SK-N-SH (cell line): ENCODE measurements around the gene PCDHA2. TPM values are rescaled to one million over a fixed set of nuclear protein-coding genes. Genes with fewer than 3 reads are reported as not detected.

ENCODE experiments used
- CTCF ChIA-PET: fragments of 300-600, 350-600 bp; formaldehyde crosslinking; extraction: SDS; loops from one replicate; lab custom pipeline; 2021; lab: Yijun Ruan, JAX
- POLR2A ChIA-PET: fragments of 350-600 bp; sonication (Branson Sonifier 250); formaldehyde crosslinking; extraction: SDS; loops from one replicate; lab custom pipeline; 2020; ENCODE audit warnings: antibody characterized with exemption, inconsistent platforms; lab: Yijun Ruan, JAX
- DNase-seq: peaks from one replicate; pipeline ENCODE4 v3.0.0; 2012
- H2AFZ ChIP-seq: fragments of 200-600 bp; sonication (generic); 2 replicates; pipeline ENCODE4 v1.8.1; 2016; ENCODE audit warnings: antibody characterized with exemption, mild to moderate bottlenecking, low read depth
- H3F3A ChIP-seq: fragments of 200-600 bp; sonication (generic); replicated peaks from 2 replicates; pipeline ENCODE3; 2016; ENCODE audit warnings: antibody characterized with exemption, mild to moderate bottlenecking; ENCODE audit not compliant: insufficient read depth
- H3K27ac ChIP-seq, 2 experiments: fragments of 200-500 bp in 1 of 2; fragments of 200-600 bp in 1 of 2; sonication (Bioruptor generic) in 1 of 2; sonication (generic), shearing (Covaris generic) in 1 of 2; 2 replicates each; pipeline versions ENCODE4 v1.5.1 to v1.6.1; 2014 to 2016; ENCODE audit warnings: low read depth in 2 of 2, inconsistent platforms in 1 of 2, low read length in 1 of 2, mild to moderate bottlenecking in 1 of 2, mixed read lengths in 1 of 2
- H3K27me3 ChIP-seq: fragments of 200-600 bp; sonication (generic), shearing (Covaris generic); 2 replicates; pipeline ENCODE4 v1.6.1; 2016; ENCODE audit warnings: mixed run types; ENCODE audit not compliant: insufficient read depth
- H3K36me3 ChIP-seq, 2 experiments: fragments of 200-500 bp in 1 of 2; fragments of 200-600 bp in 1 of 2; sonication (Bioruptor generic) in 1 of 2; sonication (generic) in 1 of 2; replicated peaks in 1 of 2; 2 replicates each; pipeline versions ENCODE3 to v1.5.1; 2014 to 2016; ENCODE audit warnings: low read length in 1 of 2, mild to moderate bottlenecking in 1 of 2; ENCODE audit not compliant: insufficient read depth in 2 of 2, control insufficient read depth in 1 of 2
- H3K4me1 ChIP-seq, 2 experiments: fragments of 200-500 bp in 1 of 2; fragments of 200-600 bp in 1 of 2; sonication (Bioruptor generic) in 1 of 2; sonication (generic), shearing (Covaris generic) in 1 of 2; 2 replicates each; pipeline versions ENCODE4 v1.5.1 to v1.6.1; 2014 to 2016; ENCODE audit warnings: low read depth in 1 of 2, low read length in 1 of 2, mixed run types in 1 of 2; ENCODE audit not compliant: insufficient read depth in 2 of 2, control insufficient read depth in 1 of 2
- H3K4me2 ChIP-seq: fragments of 200-600 bp; sonication (generic), shearing (Covaris generic); 2 replicates; pipeline ENCODE4 v1.6.1; 2017; ENCODE audit warnings: mixed run types
- H3K4me3 ChIP-seq, 2 experiments: fragments of 200-500 bp in 1 of 2; fragments of 200-600 bp in 1 of 2; sonication (Bioruptor generic) in 1 of 2; sonication (generic), shearing (Covaris generic) in 1 of 2; 2 replicates each; pipeline versions ENCODE4 v1.5.1 to v1.8.1; 2014 to 2016; ENCODE audit warnings: low read depth in 2 of 2, inconsistent platforms in 1 of 2, low read length in 1 of 2, mild to moderate bottlenecking in 1 of 2, mixed read lengths in 1 of 2, moderate library complexity in 1 of 2
- H3K79me2 ChIP-seq: fragments of 200-600 bp; sonication (generic); 2 replicates; pipeline ENCODE4 v1.8.1; 2017; ENCODE audit warnings: mild to moderate bottlenecking; ENCODE audit not compliant: insufficient read depth
- H3K9ac ChIP-seq: fragments of 200-600 bp; sonication (generic); 2 replicates; pipeline ENCODE4 v1.6.1; 2017; ENCODE audit warnings: mixed run types
- H3K9me2 ChIP-seq: fragments of 200-600 bp; sonication (generic); 2 replicates; pipeline ENCODE4 v1.6.1; 2017; ENCODE audit warnings: mixed run types
- H3K9me3 ChIP-seq: fragments of 200-600 bp; sonication (generic); 2 replicates; pipeline ENCODE4 v1.6.1; 2017; ENCODE audit warnings: mixed run types, mild to moderate bottlenecking, moderate library complexity
- H4K20me1 ChIP-seq: fragments of 200-600 bp; sonication (generic); 2 replicates; pipeline ENCODE4 v1.6.1; 2017; ENCODE audit warnings: mild to moderate bottlenecking, mixed run types; ENCODE audit not compliant: insufficient read depth
- CHD2 ChIP-seq: fragments of 150-350 bp; IDR thresholded peaks from 2 replicates; pipeline ENCODE4 v1.6.1; 2018; ENCODE audit warnings: low read length; ENCODE audit not compliant: partially characterized antibody
- EZH2phosphoT487 ChIP-seq: fragments of 200-600 bp; sonication (generic); IDR thresholded peaks from 2 replicates; pipeline ENCODE4 v1.6.1; 2017; ENCODE audit warnings: low read depth, mixed run types, mild to moderate bottlenecking, antibody characterized with exemption, moderate library complexity, borderline replicate concordance
- FOXJ3 ChIP-seq: sonication (generic); formaldehyde crosslinking; IDR thresholded peaks from 2 replicates; pipeline ENCODE4 v1.5.1; 2020; ENCODE audit warnings: mild to moderate bottlenecking, missing genetic modification reagents
- IRF3 ChIP-seq: fragments of 150-350 bp; IDR thresholded peaks from 2 replicates; pipeline ENCODE4 v1.6.1; 2016; ENCODE audit warnings: mild to moderate bottlenecking, low read depth, low read length
- MEF2A ChIP-seq: IDR thresholded peaks from 2 replicates; pipeline ENCODE4 v1.4.0; 2012; ENCODE audit warnings: low read depth, borderline replicate concordance
- MXI1 ChIP-seq: IDR thresholded peaks from 2 replicates; pipeline ENCODE4 v1.6.1; 2012; ENCODE audit warnings: mild to moderate bottlenecking, low read depth, low read length, improper control_type of control experiment
- NFIC ChIP-seq: IDR thresholded peaks from 2 replicates; pipeline ENCODE4 v1.4.0; 2012; ENCODE audit warnings: borderline replicate concordance
- POLR2AphosphoS5 ChIP-seq: IDR thresholded peaks from 2 replicates; pipeline ENCODE4 v1.6.1; 2012; ENCODE audit warnings: low read depth, low read length
- RAD21 ChIP-seq: IDR thresholded peaks from 2 replicates; pipeline ENCODE4 v1.6.1; 2012; ENCODE audit warnings: mild to moderate bottlenecking, low read length
- RCOR1 ChIP-seq: fragments of 150-350 bp; IDR thresholded peaks from 2 replicates; pipeline ENCODE4 v1.6.1; 2017; ENCODE audit warnings: antibody characterized with exemption, low read length
- RXRA ChIP-seq: IDR thresholded peaks from 2 replicates; pipeline ENCODE4 v1.4.0; 2012; ENCODE audit warnings: low read depth, mild to moderate bottlenecking, borderline replicate concordance
- TCF12 ChIP-seq: IDR thresholded peaks from 2 replicates; pipeline ENCODE4 v1.4.0; 2012
- TEAD4 ChIP-seq: IDR thresholded peaks from 2 replicates; pipeline ENCODE4 v1.4.0; 2012; ENCODE audit warnings: mild to moderate bottlenecking, borderline replicate concordance; ENCODE audit not compliant: insufficient read depth
- USF2 ChIP-seq: fragments of 150-350 bp; IDR thresholded peaks from 2 replicates; pipeline ENCODE4 v1.6.1; 2017; ENCODE audit warnings: antibody characterized with exemption, low read length, low read depth, borderline replicate concordance
- ZBTB33 ChIP-seq: IDR thresholded peaks from 2 replicates; pipeline ENCODE4 v1.4.0; 2012; ENCODE audit warnings: low read depth, borderline replicate concordance
- WGBS: methylation state at CpG from one replicate; pipeline ENCODE4 v1.1.6; 2017; ENCODE audit warnings: low lambda C conversion rate; 5-methylcytosine and 5-hydroxymethylcytosine counted together
- polyA plus RNA-seq, 3 experiments: library from polyadenylated mRNA; depleted of rRNA; stranded (reverse); fragments of >200 nt; gene quantifications; 2 replicates each; pipeline ENCODE4 v1.2.3, GENCODE V29; 2012
- TF ChIP-seq, protein P1 (sequence below): IDR thresholded peaks from 2 replicates; pipeline ENCODE4 v1.6.1; 2012; ENCODE audit warnings: mild to moderate bottlenecking, low read depth, low read length, moderate library complexity

PCDHA2 gene
- polyA plus RNA-seq, 1 of the 3 experiments (the other 2 are of a cell fraction): not detected

DNA sequence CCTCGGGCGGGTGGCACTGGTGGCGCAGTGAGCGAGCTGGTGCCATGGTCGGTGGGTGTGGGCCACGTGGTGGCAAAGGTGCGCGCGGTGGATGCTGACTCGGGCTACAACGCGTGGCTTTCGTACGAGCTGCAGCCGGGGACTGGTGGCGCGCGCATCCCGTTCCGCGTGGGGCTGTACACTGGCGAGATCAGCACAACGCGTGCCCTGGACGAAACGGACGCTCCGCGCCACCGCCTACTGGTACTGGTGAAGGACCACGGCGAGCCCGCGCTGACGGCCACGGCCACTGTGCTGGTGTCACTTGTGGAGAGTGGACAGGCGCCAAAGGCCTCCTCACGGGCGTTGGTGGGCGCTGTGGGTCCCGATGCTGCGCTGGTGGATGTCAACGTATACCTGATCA, 14.2 kb downstream of the PCDHA2 start (continued):
- no peak for TF ChIP-seq USF2
- TF ChIP-seq, all 33 proteins: peak for 0

DNA sequence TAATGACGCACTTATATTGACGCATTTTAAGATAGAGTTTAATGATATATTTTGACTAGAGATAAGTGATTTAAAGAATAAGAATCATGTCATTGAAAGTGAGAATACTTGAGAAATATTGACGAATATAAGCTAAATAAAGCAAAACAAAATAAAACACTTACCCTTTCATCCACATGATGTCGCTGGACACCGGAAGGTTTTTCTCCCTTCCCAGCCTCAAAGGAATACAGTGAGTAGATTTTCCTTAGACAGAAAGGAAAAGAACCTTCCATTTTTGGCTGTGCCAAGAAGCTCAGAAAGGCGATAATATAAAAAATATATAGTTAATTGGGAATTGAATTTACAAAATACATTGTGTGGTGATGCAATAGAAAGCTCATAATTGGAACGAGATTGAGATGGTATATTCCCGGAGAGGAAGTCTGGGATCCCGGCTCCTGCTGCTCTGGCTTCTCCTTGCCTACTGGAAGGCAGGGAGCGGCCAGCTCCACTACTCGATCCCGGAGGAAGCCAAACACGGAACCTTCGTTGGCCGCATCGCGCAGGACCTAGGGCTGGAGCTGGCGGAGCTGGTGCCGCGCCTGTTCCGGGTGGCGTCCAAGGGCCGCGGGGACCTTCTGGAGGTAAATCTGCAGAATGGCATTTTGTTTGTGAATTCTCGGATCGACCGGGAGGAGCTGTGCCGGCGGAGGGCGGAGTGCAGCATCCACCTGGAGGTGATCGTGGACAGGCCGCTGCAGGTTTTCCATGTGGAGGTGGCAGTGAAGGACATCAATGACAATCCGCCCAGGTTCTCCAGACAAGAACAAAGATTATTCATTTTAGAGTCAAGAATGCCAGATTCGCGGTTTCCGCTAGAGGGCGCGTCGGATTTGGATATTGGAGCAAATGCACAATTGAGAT, 27.0 kb downstream of the PCDHA2 start, which contains the start of gene PCDHA5:
Gene PCDHA5, plus strand, starts transcription at position 239 of the 906 bp plus-strand sequence.
- no peaks in the 10 kb centered on the region for H3K27me3 ChIP-seq
- H3K9me3 ChIP-seq: no peaks in the 10 kb centered on the region
- POLR2A ChIA-PET: no interaction called here
- DNase-seq: no peak
- no peak within 1 kb of the TSS for H2AFZ ChIP-seq
- CTCF ChIA-PET: interaction anchor here (0.6 to 2.9 kb wide), 6 partner anchors 14 to 187 kb away, joined by 3 to 14 read pairs (median 4); partner anchors contain the start of genes PCDHA4, PCDHA8 and PCDHAC1
- H4K20me1 ChIP-seq: no peaks in the 10 kb centered on the region
- no peak within 1 kb of the TSS for H3K4me2 ChIP-seq
- H3K4me3 ChIP-seq: no peak within 1 kb of the TSS
- TF ChIP-seq RCOR1 (no peak), CHD2 (no peak), USF2 (no peak), MXI1 (no peak), MEF2A (no peak), ZBTB33 (no peak), IRF3 (no peak), TCF12 (no peak), RXRA (no peak), NFIC (no peak), TEAD4 (no peak), RAD21 (no peak), FOXJ3 (CRISPR knock-in tag) (no peak), EZH2phosphoT487 (no peak), POLR2AphosphoS5 (no peak)
- TF ChIP-seq, protein P1, sequence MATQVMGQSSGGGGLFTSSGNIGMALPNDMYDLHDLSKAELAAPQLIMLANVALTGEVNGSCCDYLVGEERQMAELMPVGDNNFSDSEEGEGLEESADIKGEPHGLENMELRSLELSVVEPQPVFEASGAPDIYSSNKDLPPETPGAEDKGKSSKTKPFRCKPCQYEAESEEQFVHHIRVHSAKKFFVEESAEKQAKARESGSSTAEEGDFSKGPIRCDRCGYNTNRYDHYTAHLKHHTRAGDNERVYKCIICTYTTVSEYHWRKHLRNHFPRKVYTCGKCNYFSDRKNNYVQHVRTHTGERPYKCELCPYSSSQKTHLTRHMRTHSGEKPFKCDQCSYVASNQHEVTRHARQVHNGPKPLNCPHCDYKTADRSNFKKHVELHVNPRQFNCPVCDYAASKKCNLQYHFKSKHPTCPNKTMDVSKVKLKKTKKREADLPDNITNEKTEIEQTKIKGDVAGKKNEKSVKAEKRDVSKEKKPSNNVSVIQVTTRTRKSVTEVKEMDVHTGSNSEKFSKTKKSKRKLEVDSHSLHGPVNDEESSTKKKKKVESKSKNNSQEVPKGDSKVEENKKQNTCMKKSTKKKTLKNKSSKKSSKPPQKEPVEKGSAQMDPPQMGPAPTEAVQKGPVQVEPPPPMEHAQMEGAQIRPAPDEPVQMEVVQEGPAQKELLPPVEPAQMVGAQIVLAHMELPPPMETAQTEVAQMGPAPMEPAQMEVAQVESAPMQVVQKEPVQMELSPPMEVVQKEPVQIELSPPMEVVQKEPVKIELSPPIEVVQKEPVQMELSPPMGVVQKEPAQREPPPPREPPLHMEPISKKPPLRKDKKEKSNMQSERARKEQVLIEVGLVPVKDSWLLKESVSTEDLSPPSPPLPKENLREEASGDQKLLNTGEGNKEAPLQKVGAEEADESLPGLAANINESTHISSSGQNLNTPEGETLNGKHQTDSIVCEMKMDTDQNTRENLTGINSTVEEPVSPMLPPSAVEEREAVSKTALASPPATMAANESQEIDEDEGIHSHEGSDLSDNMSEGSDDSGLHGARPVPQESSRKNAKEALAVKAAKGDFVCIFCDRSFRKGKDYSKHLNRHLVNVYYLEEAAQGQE: no peak
- no peak within 1 kb of the TSS for H3K9ac ChIP-seq
- no peaks in the 10 kb centered on the region for H3F3A ChIP-seq
- no peaks in the 10 kb centered on the region for H3K4me1 ChIP-seq
- H3K36me3 ChIP-seq: no peaks in the 10 kb centered on the region
- H3K9me2 ChIP-seq: no peaks in the 10 kb centered on the region
- H3K27ac ChIP-seq: no peak within 1 kb of the TSS
- 75% methylated on average over 39 of the region's 39 CpGs for WGBS
- H3K79me2 ChIP-seq: no peaks in the 10 kb centered on the region
